ENCODE data around the gene CSGALNACT2. TPM values are rescaled to one million over a fixed set of nuclear protein-coding genes. Genes with fewer than 3 reads are reported as not detected.

The CSGALNACT2 gene
- total and polyA plus RNA-seq, 2 of the 13 experiments (the other 11 are each of a cell fraction or from before 2014, with no cell fraction given), result 3.3 to 7.1 TPM

- Histone ChIP-seq H4K20me1 (ENCODE audit: insufficient read depth, low read length) (no peaks in the 10 kb centered on the region), H3K4me2 (ENCODE audit: low read depth, low read length) (no peak overlapping the region), H3K4me1 (ENCODE audit: insufficient read depth, low read length) (no peaks in the 10 kb centered on the region), H3K9ac (ENCODE audit: insufficient read depth, low read depth, low read length) (no peak overlapping the region), H3K36me3 (replicated peaks in 1 of 2; ENCODE audit: control insufficient read depth in 1 of 2, insufficient read depth in 2 of 2, low read length in 2 of 2) (no peaks in the 10 kb centered on the region), H3K4me3 (replicated peaks in 1 of 3; ENCODE audit: insufficient read depth in 1 of 3, low read depth in 2 of 3, low read length in 3 of 3) (no peak overlapping the region), H3K27me3 (ENCODE audit: control insufficient read depth in 1 of 2, insufficient read depth in 2 of 2, low read length in 2 of 2) (peaks cover 2 to 47% of the 10 kb centered on the region in 2 experiments; a peak in 4 of 5 replicates), H3K27ac (ENCODE audit: extremely low read length, insufficient read depth, low read length) (no peak overlapping the region), H2AFZ (ENCODE audit: low read length) (no peak overlapping the region), H3K9me3 (ENCODE audit: low read length) (no peaks in the 10 kb centered on the region), H3K79me2 (ENCODE audit: insufficient read depth, low read length) (no peaks in the 10 kb centered on the region)
- 0% methylated on average over 4 of the region's 9 CpGs for WGBS (ENCODE audit: low lambda C conversion rate)
- intact Hi-C loops (cut with micrococcal nuclease; ENCODE audit: unreplicated experiment), result no loop called here
- FAIRE-seq, result no peak
- no peak for ATAC-seq
- BruUV-seq (replicated peaks), result no TSS peak
- ChIA-PET CTCF (ENCODE audit: low intra/inter-chr PET ratio, low total read pairs) (no interaction called here), POLR2A (no interaction called here)
- DNase-seq (ENCODE audit: low spot score), result no peak
- in situ Hi-C loops (cut with HindIII; ENCODE audit: extremely low pct_ligation_motif_present, low pct_unique_long_range_greater_than_20kb), result no loop called here
- no peak for TF ChIP-seq KAT8 (CRISPR knock-in tag; IDR thresholded peaks at IDR 0.05)
- TF ChIP-seq GATA4 (IDR thresholded peaks at IDR 0.05; ENCODE audit: borderline replicate concordance, low read depth), result no peak
- no peak for TF ChIP-seq ZNF530 (CRISPR knock-in tag; IDR thresholded peaks at IDR 0.05; ENCODE audit: low read depth)
- TF ChIP-seq ZFP37 (CRISPR knock-in tag; IDR thresholded peaks at IDR 0.05; ENCODE audit: borderline replicate concordance), result no peak
- TF ChIP-seq KMT2A (CRISPR knock-in tag; IDR thresholded peaks at IDR 0.05), result no peak
- no peak for TF ChIP-seq NR2C2 (CRISPR knock-in tag; IDR thresholded peaks at IDR 0.05; ENCODE audit: borderline replicate concordance)
- TF ChIP-seq SETDB1 (CRISPR knock-in tag; IDR thresholded peaks at IDR 0.05; ENCODE audit: borderline replicate concordance), result no peak
- TF ChIP-seq SMC3 (IDR thresholded peaks at IDR 0.05; ENCODE audit: low read length), result no peak
- no peak for TF ChIP-seq FOSL2 (CRISPR knock-in tag; IDR thresholded peaks at IDR 0.05)
- TF ChIP-seq ZNF354B (CRISPR knock-in tag; IDR thresholded peaks at IDR 0.05), result no peak
- no peak for TF ChIP-seq ARNT2 (CRISPR knock-in tag; IDR thresholded peaks at IDR 0.05; ENCODE audit: low read depth)
These were observed 21.0 kb upstream of the CSGALNACT2 start for GRCh38 chr10:43117031-43117776.

All from HepG2 (cell line).